ENCODE measurements around the gene DBN1. TPM values are rescaled to one million over a fixed set of nuclear protein-coding genes. Genes with fewer than 3 reads are reported as not detected.
"Not testable (repeated sequence)": the region's sequence is repeated elsewhere in the genome, so short reads cannot be mapped to it uniquely, and the experiment has no call there.

The DBN1 gene
- total and polyA plus RNA-seq, 2 of the 8 experiments (the other 6 are each of a cell fraction or from before 2014, with no cell fraction given): 168 to 333 TPM

DNA sequence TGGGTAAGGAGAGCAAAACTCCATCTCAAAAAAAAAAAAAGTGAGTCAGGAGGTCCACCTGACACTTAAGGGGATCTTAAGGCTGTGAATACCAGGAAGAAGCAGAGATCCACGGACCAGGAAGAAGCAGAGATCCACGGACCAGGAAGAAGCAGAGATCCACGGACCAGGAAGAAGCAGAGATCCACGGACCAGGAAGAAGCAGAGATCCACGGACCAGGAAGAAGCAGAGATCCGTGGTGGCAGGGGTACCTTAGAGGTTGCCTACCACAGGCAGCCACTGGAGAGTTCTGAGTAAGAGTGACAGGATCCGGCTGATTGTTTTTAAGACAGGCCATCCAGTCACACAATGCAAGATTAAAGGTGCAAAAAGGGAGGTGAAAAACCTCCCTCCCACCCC is 53.0 kb downstream of the DBN1 start:
- not testable (repeated sequence) for H3K27me3 ChIP-seq (replicated peaks in 1 of 4; ENCODE audit: control insufficient read depth in 3 of 4, extremely low read depth in 1 of 4, insufficient read depth in 3 of 4, low read length in 3 of 4); H3K56ac ChIP-seq (replicated peaks; ENCODE audit: insufficient read length, low read depth, low read length); H3K4ac ChIP-seq (replicated peaks; ENCODE audit: insufficient read length, low read depth, low read length); H4K20me1 ChIP-seq (replicated peaks in 1 of 2; ENCODE audit: control insufficient read depth in 1 of 2, insufficient read depth in 2 of 2, low read length in 2 of 2); H2BK12ac ChIP-seq (ENCODE audit: low read depth, low read length); H3K23me2 ChIP-seq (ENCODE audit: low read depth, low read length); H3K79me2 ChIP-seq (ENCODE audit: control insufficient read depth in 1 of 2, insufficient read depth in 2 of 2, low read length in 2 of 2); H3K9ac ChIP-seq (replicated peaks in 1 of 4; ENCODE audit: extremely low read depth in 1 of 4, low read depth in 3 of 4, low read length in 3 of 4); H2BK120ac ChIP-seq (replicated peaks; ENCODE audit: low read depth, low read length); H3K14ac ChIP-seq (ENCODE audit: insufficient read length); H2AFZ ChIP-seq (ENCODE audit: low read length); DNase-seq (ENCODE audit: low read depth in 1 of 2, low spot score in 2 of 2); H4K91ac ChIP-seq (replicated peaks; ENCODE audit: insufficient read length, low read length); H4K8ac ChIP-seq (ENCODE audit: extremely low read depth, insufficient read depth, low read length); H3K36me3 ChIP-seq (ENCODE audit: control insufficient read depth in 2 of 4, insufficient read depth in 4 of 4, low read length in 3 of 4); H4K5ac ChIP-seq (ENCODE audit: insufficient read length, low read depth, low read length); H3K4me3 ChIP-seq (ENCODE audit: extremely low read depth in 1 of 4, insufficient read depth in 2 of 4, low read depth in 3 of 4, low read length in 4 of 4); H3K79me1 ChIP-seq (ENCODE audit: low read depth, low read length); H3K9me3 ChIP-seq (ENCODE audit: insufficient read depth in 2 of 2, low read depth in 1 of 2, low read length in 1 of 2); H3K23ac ChIP-seq (ENCODE audit: insufficient read length); H2BK20ac ChIP-seq (ENCODE audit: low read length); FAIRE-seq; H3K4me2 ChIP-seq (ENCODE audit: insufficient read depth in 1 of 2, low read depth in 2 of 2, low read length in 2 of 2); H2BK15ac ChIP-seq (ENCODE audit: low read length); H3K18ac ChIP-seq (ENCODE audit: extremely low read depth, low read length); H2AK5ac ChIP-seq (ENCODE audit: low read depth, low read length); H2BK5ac ChIP-seq (ENCODE audit: low read depth, low read length); H3K4me1 ChIP-seq (replicated peaks in 1 of 4; ENCODE audit: control insufficient read depth in 3 of 4, insufficient read depth in 4 of 4, low read length in 3 of 4); H3K27ac ChIP-seq (ENCODE audit: low read depth, low read length)
- 76% methylated on average over 5 of the region's 7 CpGs; no CpG with 5 or more reads in 1 of the 2 experiments for WGBS, 2 experiments (ENCODE audit: extremely low coverage in 1 of 2, insufficient coverage in 1 of 2, insufficient read length in 1 of 2, insufficient replicate concordance in 2 of 2, low coverage in 1 of 2, low lambda C conversion rate in 2 of 2, missing lambda C conversion rate in 1 of 2)
- ChIA-PET CTCF (ENCODE audit: partially characterized antibody) (interaction anchor here (2.0 to 4.8 kb wide), 3 partner anchors 17 to 33 kb away, joined by 6 to 15 read pairs (median 14); no protein-coding TSS in a partner anchor), POLR2A (ENCODE audit: partially characterized antibody) (interaction anchor here (1.1 to 24.2 kb wide), 2 partner anchors 12 to 24 kb away, joined by 3 to 460 read pairs; partner anchors contain the start of gene PRR7)
